Endodermal cell (in vitro differentiated cells): ENCODE results near the gene ANO1. TPM values are rescaled to one million over a fixed set of nuclear protein-coding genes. Genes with fewer than 3 reads are reported as not detected.

Experiments
- DNase-seq: peaks from one replicate; pipeline ENCODE4 v3.0.0-alpha.2; 2017
- H3K27ac ChIP-seq: 2 replicates; pipeline ENCODE4 v1.5.1; 2013; ENCODE audit warnings: mild to moderate bottlenecking, low read depth, low read length, moderate library complexity
- H3K27me3 ChIP-seq: 2 replicates; pipeline ENCODE4 v1.6.1; 2013; ENCODE audit warnings: mild to moderate bottlenecking, low read length, moderate library complexity; ENCODE audit not compliant: insufficient read depth, control insufficient read depth, poor library complexity, severe bottlenecking
- H3K36me3 ChIP-seq: 2 replicates; pipeline ENCODE4 v1.7.0; 2013; ENCODE audit warnings: mild to moderate bottlenecking, low read length, moderate library complexity; ENCODE audit not compliant: control insufficient read depth, insufficient read depth
- H3K4me1 ChIP-seq: one replicate; pipeline ENCODE4 v1.7.0; 2013; ENCODE audit warnings: low read length; ENCODE audit not compliant: control insufficient read depth, insufficient read depth
- H3K4me3 ChIP-seq: 2 replicates; pipeline ENCODE4 v1.5.1; 2013; ENCODE audit warnings: mild to moderate bottlenecking, low read length, moderate library complexity
- H3K9ac ChIP-seq: 2 replicates; pipeline ENCODE4 v1.6.1; 2013; ENCODE audit warnings: mild to moderate bottlenecking, low read length, moderate library complexity; ENCODE audit not compliant: poor library complexity, severe bottlenecking; ENCODE audit errors: extremely low read depth
- H3K9me3 ChIP-seq: 2 replicates; pipeline ENCODE4 v1.6.1; 2013; ENCODE audit warnings: mild to moderate bottlenecking, low read length, moderate library complexity; ENCODE audit not compliant: control insufficient read depth
- H3K27ac Mint-ChIP-seq: 2 replicates; pipeline ENCODE4 v1.8.0; 2020; ENCODE audit warnings: mixed read lengths
- H3K27me3 Mint-ChIP-seq: 2 replicates; pipeline ENCODE4 v1.8.0; 2021; ENCODE audit warnings: mild to moderate bottlenecking, mixed read lengths; ENCODE audit not compliant: insufficient read depth
- H3K36me3 Mint-ChIP-seq: 2 replicates; pipeline ENCODE4 v1.8.0; 2020; ENCODE audit warnings: low read depth, mixed read lengths
- H3K4me1 Mint-ChIP-seq: 2 replicates; pipeline ENCODE4 v1.8.0; 2020; ENCODE audit warnings: mixed read lengths
- H3K4me3 Mint-ChIP-seq: 2 replicates; pipeline ENCODE4 v1.8.0; 2020; ENCODE audit warnings: mild to moderate bottlenecking, moderate library complexity, mixed read lengths
- H3K9me3 Mint-ChIP-seq: 2 replicates; pipeline ENCODE4 v1.8.0; 2020; ENCODE audit warnings: mild to moderate bottlenecking, mixed read lengths
- WGBS, 2 experiments: methylation state at CpG; one replicate each; pipeline versions ENCODE4 v1.1.5 to v1.1.7; 2013; ENCODE audit warnings: missing lambda C conversion rate in 2 of 2, mixed read lengths in 1 of 2; ENCODE audit not compliant: insufficient coverage in 1 of 2, insufficient read length in 1 of 2; 5-methylcytosine and 5-hydroxymethylcytosine counted together
- total RNA-seq, 2 donors: library from RNA; stranded (reverse); fragmentation: NEBNext Ultra II Directional in 1 of 2; extraction: Animal tissue kit (Norgen Biotek cat#: 25700) in 1 of 2; gene quantifications; 2 replicates in 1 of 2; 3 replicates in 1 of 2; pipeline ENCODE4 v1.2.1, GENCODE V29; 2021
- TF ChIP-seq, protein P1 (sequence below): fragments of 200-600 bp; sonication (generic); conservative IDR thresholded peaks from 2 replicates; pipeline ENCODE4 v1.5.0; 2021; ENCODE audit warnings: antibody characterized with exemption, mild to moderate bottlenecking

ANO1 gene
- total RNA-seq, 2 donors from 2014 or later = 3.0 to 7.7 TPM

DNA sequence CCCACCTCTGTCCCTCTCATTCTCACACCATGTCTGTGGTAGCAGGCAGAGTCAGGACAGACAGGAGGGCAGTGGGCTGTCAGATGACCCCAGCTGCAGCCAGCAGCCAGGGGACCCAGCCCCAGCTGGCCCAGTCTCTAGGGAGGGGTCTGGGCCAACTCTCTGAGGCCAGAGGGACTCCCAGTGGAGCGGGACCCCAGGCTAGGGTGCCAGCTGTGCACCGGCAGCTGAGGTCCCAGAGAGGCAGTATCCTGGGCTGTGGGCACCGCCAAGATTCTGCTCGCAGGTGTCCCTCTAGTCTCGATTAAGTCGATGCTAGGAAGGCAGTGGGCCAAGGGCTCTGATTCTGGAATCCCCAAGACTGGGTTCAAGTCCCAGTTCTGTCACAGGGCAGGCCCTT is 108.3 kb downstream of the ANO1 start:
- no peaks in the 10 kb centered on the region for H3K27me3 Mint-ChIP-seq
- H3K9ac ChIP-seq = no peak overlapping the region
- 90 to 97% methylated on average over 6 of the region's 6 CpGs for WGBS, 2 experiments
- H3K4me1 Mint-ChIP-seq = peaks cover 4% of the 10 kb centered on the region
- no peaks in the 10 kb centered on the region for H3K36me3 ChIP-seq
- H3K27ac Mint-ChIP-seq = no peak overlapping the region
- no peaks in the 10 kb centered on the region for H3K9me3 Mint-ChIP-seq
- DNase-seq = no peak
- H3K4me3 Mint-ChIP-seq = no peak overlapping the region
- TF ChIP-seq, protein P1, sequence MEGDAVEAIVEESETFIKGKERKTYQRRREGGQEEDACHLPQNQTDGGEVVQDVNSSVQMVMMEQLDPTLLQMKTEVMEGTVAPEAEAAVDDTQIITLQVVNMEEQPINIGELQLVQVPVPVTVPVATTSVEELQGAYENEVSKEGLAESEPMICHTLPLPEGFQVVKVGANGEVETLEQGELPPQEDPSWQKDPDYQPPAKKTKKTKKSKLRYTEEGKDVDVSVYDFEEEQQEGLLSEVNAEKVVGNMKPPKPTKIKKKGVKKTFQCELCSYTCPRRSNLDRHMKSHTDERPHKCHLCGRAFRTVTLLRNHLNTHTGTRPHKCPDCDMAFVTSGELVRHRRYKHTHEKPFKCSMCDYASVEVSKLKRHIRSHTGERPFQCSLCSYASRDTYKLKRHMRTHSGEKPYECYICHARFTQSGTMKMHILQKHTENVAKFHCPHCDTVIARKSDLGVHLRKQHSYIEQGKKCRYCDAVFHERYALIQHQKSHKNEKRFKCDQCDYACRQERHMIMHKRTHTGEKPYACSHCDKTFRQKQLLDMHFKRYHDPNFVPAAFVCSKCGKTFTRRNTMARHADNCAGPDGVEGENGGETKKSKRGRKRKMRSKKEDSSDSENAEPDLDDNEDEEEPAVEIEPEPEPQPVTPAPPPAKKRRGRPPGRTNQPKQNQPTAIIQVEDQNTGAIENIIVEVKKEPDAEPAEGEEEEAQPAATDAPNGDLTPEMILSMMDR = no peak
- no peak overlapping the region for H3K4me3 ChIP-seq
- no peaks in the 10 kb centered on the region for H3K9me3 ChIP-seq
- H3K27me3 ChIP-seq = no peaks in the 10 kb centered on the region
- no peak overlapping the region for H3K27ac ChIP-seq
- H3K36me3 Mint-ChIP-seq = no peaks in the 10 kb centered on the region
- H3K4me1 ChIP-seq = peaks cover 3% of the 10 kb centered on the region

DNA sequence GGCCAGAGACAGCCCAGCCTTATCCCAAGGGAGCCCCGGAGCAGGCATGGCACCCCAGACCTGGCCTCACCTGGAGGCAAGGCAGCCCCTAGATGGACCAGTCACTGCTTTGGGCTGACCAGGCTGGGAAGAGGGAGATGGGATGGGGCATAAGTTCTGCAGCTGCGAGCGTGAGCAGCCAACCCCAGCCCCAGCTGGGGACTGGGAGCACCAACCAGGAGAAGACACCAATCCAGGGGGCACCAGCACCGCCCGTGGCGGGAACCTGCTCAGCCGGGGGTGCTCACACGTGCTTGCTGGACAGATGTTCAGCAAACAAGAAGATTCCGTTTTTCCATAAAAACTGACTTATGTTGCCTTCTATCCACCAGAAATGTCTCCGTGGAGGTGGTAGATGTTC is 108.8 kb downstream of the ANO1 start:
- DNase-seq = no peak
- Mint-ChIP-seq H3K4me1 (peaks cover 5% of the 10 kb centered on the region), H3K27me3 (no peaks in the 10 kb centered on the region), H3K9me3 (no peaks in the 10 kb centered on the region), H3K4me3 (no peak overlapping the region), H3K27ac (no peak overlapping the region), H3K36me3 (no peaks in the 10 kb centered on the region)
- Histone ChIP-seq H3K27me3 (no peaks in the 10 kb centered on the region), H3K4me3 (no peak overlapping the region), H3K9me3 (no peaks in the 10 kb centered on the region), H3K27ac (no peak overlapping the region), H3K36me3 (no peaks in the 10 kb centered on the region), H3K9ac (no peak overlapping the region), H3K4me1 (peaks cover 3% of the 10 kb centered on the region)
- 90 to 96% methylated on average over 9 to 10 of the region's 10 CpGs for WGBS, 2 experiments
- TF ChIP-seq, protein P1 = no peak

GRCh38 chr11:70187771-70188170 is 109.7 kb downstream of the ANO1 start:
- TF ChIP-seq, protein P1 = no peak
- Mint-ChIP-seq H3K4me3 (no peak overlapping the region), H3K4me1 (peaks cover 5% of the 10 kb centered on the region), H3K27me3 (no peaks in the 10 kb centered on the region), H3K36me3 (no peaks in the 10 kb centered on the region), H3K27ac (no peak overlapping the region), H3K9me3 (no peaks in the 10 kb centered on the region)
- Histone ChIP-seq H3K27ac (no peak overlapping the region), H3K4me3 (no peak overlapping the region), H3K4me1 (peaks cover 3% of the 10 kb centered on the region), H3K9me3 (no peaks in the 10 kb centered on the region), H3K27me3 (no peaks in the 10 kb centered on the region), H3K9ac (no peak overlapping the region), H3K36me3 (no peaks in the 10 kb centered on the region)
- 79 to 89% methylated on average over 2 to 15 of the region's 15 CpGs for WGBS, 2 experiments
- no peak for DNase-seq
